GM12891 (cell line): ENCODE data around the gene H2AZ1.

Experiments
- DNase-seq: peaks from one replicate; pipeline ENCODE4 v3.0.0; 2011; ENCODE audit warnings: low spot score; ENCODE audit not compliant: insufficient read length
- FAIRE-seq: peaks from 2 replicates; lab custom pipeline; 2011; peaks lifted over from hg19 to GRCh38; lab: Jason Lieb, UNC
- PAX5 ChIP-seq: IDR thresholded peaks from 2 replicates; pipeline ENCODE4 v1.6.1; 2011; ENCODE audit warnings: low read length, moderate library complexity, mild to moderate bottlenecking; ENCODE audit not compliant: insufficient read depth, severe bottlenecking
- POLR2A ChIP-seq: IDR thresholded peaks from 2 replicates; pipeline ENCODE4 v1.6.1; 2011; ENCODE audit warnings: low read depth, low read length, control low read depth
- POLR2AphosphoS5 ChIP-seq: IDR thresholded peaks from 2 replicates; pipeline ENCODE4 v1.6.1; 2011; ENCODE audit warnings: low read depth, low read length, control low read depth
- TAF1 ChIP-seq: IDR thresholded peaks from 2 replicates; pipeline ENCODE4 v1.6.1; 2011; ENCODE audit warnings: low read depth, low read length, control low read depth

The H2AZ1 gene

DNA sequence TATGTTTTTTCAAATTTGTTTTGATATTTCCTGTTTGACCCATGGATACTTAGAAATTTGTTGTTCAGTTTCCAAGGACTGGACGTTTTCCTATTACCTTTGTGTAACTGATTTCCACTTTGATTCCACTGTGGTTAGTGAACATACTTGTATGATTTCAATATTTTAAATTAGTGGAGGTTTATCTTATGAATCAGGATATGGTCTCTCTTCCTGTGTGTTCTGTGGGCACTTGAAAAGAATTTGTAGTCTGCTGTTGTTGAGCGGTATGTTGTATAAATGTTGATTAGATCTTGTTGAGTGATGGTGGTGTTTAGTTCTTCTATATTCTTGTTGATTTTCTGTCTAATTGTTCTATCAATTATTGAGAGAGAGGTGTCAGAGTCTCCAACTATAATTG is 34.6 kb downstream of the H2AZ1 start:
- TF ChIP-seq POLR2A (no peak), PAX5 (no peak), TAF1 (no peak), POLR2AphosphoS5 (no peak)
- FAIRE-seq: no peak
- DNase-seq: no peak
